Renal cortical epithelial cell (primary cell): ENCODE data around the gene CRACDL. TPM values are rescaled to one million over a fixed set of nuclear protein-coding genes. Genes with fewer than 3 reads are reported as not detected.

Experiments used
- DNase-seq: peaks from one replicate; pipeline ENCODE4 v3.0.0-alpha.2; 2011; ENCODE audit warnings: low read depth
- total RNA-seq: library from RNA; depleted of rRNA; stranded (reverse); fragments of >200 nt; gene quantifications from 2 replicates; pipeline ENCODE4 v1.2.3, GENCODE V29; 2014

The CRACDL gene
- total RNA-seq, 1 donor from 2014 or later, result 6.3 TPM

- DNase-seq, result no peak
Measured at GRCh38 chr2:98854682-98855081, 81.3 kb downstream of the CRACDL start.

- no peak for DNase-seq
Measured at GRCh38 chr2:98852932-98853331, 83.1 kb downstream of the CRACDL start.

GRCh38 chr2:98850074-98850473 lies 86.0 kb downstream of the CRACDL start:
- no peak for DNase-seq

DNA sequence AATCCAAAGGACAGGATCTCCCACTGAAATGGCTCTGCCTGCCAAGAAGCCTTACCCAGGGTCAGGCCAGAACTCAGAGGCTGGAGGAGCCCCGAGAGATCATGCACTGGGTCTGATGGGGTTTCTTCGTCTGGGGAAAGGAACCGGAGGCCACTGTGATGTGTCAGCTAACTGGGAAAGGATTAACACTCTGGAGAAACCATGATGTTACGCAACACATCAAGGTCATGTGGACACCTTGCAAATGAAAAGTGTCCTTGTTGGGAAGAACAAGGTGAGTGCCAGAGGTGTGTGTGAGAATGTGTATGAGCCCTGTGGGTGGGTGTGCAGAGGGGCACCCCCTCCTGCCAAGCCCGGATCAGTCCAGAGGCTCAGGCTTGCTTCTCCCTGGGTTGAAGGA lies 86.9 kb downstream of the CRACDL start:
- DNase-seq, result peak; percentile 31

DNA sequence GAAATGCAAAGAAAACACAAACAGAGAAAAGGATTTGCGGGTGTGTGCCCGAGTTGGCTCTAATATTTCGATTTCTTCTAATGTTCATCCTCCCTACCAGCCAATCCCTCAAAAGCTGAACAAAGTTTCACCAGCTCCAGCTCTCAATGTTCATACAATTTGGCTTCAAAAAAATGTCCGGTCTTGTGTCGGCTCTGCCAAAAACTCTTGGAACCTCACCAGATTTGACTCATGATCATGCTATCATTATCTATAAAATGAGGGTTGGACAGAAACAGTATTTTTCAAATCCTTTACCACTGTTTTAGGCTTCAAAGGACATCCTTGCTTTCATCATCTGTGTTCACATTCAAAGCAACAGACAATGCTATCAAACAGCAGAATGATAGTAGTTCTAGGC lies 88.2 kb downstream of the CRACDL start:
- no peak for DNase-seq

DNA sequence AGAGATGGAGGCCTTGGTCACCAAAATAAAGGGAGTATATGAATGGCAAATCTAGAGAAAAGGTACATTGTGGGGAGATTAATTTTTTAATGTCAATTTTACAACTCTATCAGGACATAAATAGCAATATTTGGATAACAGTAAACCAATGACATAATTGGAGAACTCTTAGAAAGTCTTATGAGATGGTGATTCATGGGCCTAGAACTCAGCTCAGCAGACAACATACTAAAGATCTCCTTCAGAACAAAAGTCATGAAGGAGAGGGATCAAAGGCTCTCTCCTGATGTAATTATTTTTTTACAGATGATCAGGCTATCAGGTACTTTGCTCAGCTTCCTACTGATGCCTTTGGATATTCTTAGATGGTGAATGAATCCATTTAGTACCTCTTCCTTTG lies 90.0 kb downstream of the CRACDL start:
- DNase-seq, result peak; percentile 24

DNA sequence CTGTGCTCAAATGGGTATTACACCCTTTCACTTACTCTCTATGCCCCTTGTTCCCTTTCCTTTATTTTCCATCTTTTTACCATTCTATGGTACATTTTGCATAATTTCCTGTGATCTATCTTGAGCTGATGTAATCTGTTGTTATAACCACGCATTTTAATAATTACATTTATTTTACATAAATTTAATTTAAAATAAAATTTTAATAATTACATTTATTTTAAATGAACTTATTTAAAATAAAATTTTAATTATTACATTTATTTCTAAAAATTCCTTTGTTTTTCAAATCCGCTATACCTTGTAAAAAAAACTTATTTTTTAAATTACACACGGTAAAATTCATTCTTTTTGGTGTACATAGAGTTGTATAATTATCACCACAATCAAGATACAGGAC lies 93.9 kb downstream of the CRACDL start:
- no peak for DNase-seq

- DNase-seq, result peak; percentile 29
Measured at GRCh38 chr2:98839292-98839691, 96.7 kb downstream of the CRACDL start.

DNA sequence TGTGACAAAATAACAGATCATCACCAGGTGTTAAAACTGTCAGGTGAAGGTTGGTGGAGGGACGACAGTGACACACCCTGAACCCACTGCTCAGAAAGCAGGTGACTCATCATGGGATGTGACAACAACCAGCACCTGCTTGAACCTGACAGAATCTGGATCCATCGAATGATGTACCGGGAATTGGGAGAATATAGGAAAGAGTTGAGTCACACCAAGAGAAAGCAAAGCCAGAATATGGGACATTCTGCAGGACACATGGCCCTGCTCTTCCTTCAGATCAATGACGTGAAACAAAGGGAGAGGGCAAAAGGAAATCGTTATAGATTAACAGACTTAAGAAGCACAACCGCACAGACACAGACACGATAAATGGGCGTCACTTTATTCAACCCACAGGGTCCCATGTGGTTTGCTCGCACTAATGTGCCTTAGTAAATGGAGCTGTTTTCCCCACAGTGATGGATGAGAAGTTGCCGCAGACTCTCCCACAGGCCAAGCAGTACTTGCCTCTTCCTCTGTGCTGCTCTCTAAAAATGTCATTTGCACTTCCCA lies 100.1 kb downstream of the CRACDL start:
- peak; percentile 46 for DNase-seq

DNA sequence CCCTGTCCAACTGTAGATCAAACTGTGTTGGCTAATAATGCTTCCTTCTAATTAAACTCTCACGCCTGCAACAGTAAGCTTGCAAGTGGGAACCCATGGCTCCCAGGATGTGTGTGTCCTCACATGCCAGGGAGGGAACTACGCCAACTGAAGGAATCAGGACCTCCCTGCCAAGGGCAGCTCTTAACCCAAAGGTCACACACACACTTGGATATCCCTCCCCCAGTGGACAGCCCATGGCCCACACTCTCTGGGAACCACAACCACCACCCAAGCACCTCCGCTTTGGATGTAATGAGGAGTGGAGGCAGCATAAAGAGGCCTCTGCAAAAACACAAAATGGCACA lies 102.1 kb downstream of the CRACDL start:
- no peak for DNase-seq

DNA sequence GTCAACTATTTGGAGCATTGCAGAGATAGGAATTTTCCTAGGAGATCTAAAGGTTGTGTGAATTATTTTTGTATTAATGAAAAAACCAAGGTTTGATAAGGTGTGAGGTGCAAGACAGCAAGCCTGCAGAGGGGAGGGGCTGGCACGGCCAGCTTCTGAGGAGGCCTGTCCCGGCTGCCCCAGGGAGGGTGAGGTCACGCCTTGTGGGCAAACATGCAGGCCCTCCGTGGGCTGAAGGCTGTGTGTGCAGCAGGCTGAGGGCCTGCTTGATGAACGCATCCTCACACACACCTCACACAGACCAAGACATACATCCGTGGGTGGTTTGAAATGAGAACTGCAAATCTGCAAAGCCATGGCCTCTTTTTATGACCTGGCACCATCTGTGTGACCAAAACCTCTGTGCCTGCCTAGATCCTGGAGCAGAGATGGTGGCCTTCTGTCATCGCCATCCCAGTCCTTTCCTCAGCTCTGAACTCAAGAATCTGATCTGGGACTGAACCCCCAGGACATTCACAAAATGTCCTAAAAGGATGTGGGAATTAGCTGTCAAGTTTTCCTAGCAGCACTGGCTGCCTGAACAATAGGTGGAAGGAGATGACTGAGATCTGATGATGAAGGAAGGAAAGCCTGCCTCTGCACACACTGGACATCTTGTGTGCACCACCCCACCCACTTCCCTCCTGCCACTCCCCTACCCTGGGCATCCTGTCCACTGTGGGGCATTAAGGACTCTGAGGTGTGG lies 102.7 kb downstream of the CRACDL start:
- no peak for DNase-seq

DNA sequence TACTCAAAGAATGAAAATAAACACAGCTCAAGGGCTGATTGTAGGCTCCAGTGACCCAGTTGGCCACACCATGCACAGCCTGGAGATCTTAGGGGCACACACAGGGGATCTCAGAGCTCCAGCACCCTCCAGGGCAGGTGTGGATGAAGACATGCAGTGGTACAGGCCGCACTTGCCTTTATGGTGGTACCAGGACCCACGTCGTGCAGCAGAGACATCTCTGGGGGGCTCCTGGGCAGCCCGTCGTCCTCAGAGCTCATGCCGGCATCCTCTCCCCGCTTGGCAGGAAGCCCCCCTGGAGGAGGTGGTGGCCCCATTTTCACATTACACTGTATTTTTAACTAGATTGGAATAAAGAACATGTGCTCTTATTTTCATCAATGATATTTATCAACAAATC lies 103.9 kb downstream of the CRACDL start:
- no peak for DNase-seq

- DNase-seq, result no peak
Measured at GRCh38 chr2:98830571-98831145, 105.4 kb downstream of the CRACDL start.

DNA sequence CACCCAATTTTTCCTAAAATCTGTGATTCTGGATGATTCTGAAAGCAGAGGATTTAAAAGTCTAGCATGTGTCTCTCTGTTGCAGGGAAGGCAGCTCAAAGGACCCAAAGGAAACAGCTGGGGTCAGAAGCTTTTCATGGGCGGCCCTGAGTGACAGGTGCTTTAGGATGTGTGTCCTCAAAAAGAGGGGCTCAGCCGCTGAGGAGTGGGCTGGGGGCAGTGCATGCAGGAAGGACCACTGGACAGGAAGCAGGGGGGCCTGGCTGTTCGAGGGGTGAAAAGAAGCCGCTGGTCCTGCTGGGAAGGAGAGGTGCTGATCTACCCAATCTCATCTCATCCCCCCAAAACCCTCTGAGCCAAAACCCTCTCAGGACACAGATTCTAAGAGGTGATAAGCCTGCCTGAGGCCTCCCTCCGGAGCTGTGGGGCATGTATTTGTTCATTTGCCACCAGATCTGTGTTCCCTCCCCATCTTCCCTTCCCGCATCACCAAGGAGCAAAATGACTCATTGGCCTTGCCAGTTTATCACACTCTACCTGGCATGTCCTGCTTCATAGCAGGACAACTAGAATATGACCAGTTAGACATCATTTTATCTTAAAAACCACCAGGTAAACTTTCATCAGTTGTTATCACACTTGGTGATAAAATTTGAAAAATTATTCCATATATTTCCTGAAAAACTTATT lies 106.3 kb downstream of the CRACDL start:
- DNase-seq, result no peak

GRCh38 chr2:98828793-98829371 lies 107.1 kb downstream of the CRACDL start:
- no peak for DNase-seq

GRCh38 chr2:98828369-98828744 lies 107.7 kb downstream of the CRACDL start:
- no peak for DNase-seq

GRCh38 chr2:98827625-98828368 lies 108.2 kb downstream of the CRACDL start:
- no peak for DNase-seq

DNA sequence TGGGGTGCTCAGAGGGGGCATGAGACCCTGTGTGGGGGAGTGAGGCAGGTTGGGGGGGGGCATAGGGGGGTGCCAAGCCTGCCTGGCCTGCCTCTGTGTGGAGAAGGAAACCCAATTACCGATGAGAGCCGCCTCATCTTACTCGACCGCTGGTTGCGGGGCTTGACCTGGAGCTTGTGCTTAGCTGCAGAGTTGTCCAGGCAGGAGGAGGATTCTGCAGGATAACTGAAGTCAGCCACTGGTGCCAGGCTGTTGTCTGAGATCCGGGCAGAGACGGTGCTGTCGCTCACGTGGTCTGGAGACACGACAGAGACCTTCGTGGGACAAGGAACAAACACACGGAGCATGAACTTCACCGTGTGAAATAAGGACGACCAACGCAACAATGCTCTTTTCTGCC lies 109.2 kb downstream of the CRACDL start:
- DNase-seq, result no peak

- no peak for DNase-seq
Measured at GRCh38 chr2:98825858-98826257, 110.2 kb downstream of the CRACDL start.

DNA sequence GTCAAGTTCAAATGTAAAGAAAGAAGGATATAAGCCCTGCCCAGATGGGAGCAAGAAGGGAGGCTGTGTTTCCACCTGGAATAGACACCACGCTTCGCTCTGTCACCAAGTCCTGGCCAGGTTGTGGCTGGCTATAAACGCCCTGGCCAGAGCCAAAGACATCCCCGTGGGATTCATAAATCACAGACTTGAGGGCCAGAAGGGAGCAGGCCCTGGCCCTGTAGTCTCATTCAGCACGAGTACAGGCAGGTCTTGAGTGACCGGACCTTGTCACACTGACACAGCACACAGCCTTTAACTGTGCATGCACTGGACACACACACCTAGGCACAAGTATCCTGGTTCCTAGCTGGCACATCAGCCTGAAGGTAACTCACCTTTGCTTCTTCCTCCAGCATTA lies 110.6 kb downstream of the CRACDL start:
- DNase-seq, result no peak

DNA sequence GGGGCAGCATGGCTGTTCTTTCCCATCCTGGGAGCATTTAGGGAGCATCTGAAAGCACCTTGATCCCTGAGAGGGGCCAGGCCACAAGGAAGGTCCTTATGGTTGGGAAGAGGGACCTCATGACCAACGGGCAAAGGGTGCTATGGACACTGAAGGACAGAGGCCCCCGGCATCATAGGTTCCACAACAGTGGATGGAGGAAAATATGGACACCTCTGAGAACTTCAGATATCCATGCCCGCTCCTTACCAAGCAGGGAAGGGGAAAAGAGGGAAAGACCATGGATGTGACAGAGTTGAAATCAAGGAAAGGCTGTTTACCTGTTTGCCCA lies 111.0 kb downstream of the CRACDL start:
- DNase-seq, result no peak
